OCI-LY1 (cell line): ENCODE measurements around the gene MYO5B.

Experiments used
- EZH2 ChIP-seq: fragments of 200-600 bp; sonication (generic), shearing (Covaris generic); IDR thresholded peaks from 2 replicates; pipeline ENCODE4 v1.8.0; 2017; ENCODE audit warnings: borderline replicate concordance, mixed run types, mild to moderate bottlenecking, antibody characterized with exemption, low read length, moderate library complexity, mixed read lengths
- TF ChIP-seq, protein P1 (sequence below): fragments of 200-600 bp; sonication (generic), shearing (Covaris generic); IDR thresholded peaks from 2 replicates; pipeline ENCODE4 v1.5.1; 2017; ENCODE audit warnings: mild to moderate bottlenecking, antibody characterized with exemption, low read length, moderate library complexity, mixed read lengths

DNA sequence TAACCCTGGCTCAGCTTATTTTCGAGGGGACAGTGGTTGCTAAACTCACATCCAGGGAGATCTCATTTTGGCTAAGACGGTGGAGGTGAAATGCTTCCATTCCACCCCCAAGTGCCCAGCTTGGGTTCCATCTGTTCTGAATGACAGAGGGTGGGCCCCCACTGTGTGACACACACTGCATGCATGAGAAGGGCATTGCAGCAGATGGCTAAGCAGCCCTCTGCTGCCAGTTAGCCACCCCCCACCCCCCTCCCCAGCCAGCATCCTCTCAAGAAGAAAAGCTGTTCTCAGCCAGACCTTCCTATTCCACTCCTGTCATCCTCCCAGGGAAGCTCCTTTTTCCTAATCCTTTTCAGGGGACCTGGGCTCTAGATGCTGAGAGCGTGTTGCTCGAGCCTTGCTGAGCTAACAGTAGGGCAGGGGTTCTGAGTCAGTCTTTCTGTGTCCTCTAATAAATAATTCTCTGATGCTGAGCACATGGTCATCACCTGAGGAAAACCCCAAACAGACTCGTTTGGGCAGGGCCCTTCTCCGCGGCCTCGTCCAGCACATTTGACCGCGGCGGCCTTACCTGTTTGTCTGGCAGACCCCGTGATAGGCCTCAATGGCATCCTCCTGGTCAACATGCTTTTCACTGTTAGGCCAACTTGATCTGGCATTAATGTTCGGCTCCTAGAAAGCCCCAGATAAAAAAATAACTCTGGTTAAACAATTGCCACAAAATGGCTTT, 332.1 kb downstream of the MYO5B start:
- TF ChIP-seq, protein P1, sequence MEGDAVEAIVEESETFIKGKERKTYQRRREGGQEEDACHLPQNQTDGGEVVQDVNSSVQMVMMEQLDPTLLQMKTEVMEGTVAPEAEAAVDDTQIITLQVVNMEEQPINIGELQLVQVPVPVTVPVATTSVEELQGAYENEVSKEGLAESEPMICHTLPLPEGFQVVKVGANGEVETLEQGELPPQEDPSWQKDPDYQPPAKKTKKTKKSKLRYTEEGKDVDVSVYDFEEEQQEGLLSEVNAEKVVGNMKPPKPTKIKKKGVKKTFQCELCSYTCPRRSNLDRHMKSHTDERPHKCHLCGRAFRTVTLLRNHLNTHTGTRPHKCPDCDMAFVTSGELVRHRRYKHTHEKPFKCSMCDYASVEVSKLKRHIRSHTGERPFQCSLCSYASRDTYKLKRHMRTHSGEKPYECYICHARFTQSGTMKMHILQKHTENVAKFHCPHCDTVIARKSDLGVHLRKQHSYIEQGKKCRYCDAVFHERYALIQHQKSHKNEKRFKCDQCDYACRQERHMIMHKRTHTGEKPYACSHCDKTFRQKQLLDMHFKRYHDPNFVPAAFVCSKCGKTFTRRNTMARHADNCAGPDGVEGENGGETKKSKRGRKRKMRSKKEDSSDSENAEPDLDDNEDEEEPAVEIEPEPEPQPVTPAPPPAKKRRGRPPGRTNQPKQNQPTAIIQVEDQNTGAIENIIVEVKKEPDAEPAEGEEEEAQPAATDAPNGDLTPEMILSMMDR = no peak
- TF ChIP-seq EZH2 = no peak
